ENCODE data around the gene HNRNPH1.

HNRNPH1 gene

DNA sequence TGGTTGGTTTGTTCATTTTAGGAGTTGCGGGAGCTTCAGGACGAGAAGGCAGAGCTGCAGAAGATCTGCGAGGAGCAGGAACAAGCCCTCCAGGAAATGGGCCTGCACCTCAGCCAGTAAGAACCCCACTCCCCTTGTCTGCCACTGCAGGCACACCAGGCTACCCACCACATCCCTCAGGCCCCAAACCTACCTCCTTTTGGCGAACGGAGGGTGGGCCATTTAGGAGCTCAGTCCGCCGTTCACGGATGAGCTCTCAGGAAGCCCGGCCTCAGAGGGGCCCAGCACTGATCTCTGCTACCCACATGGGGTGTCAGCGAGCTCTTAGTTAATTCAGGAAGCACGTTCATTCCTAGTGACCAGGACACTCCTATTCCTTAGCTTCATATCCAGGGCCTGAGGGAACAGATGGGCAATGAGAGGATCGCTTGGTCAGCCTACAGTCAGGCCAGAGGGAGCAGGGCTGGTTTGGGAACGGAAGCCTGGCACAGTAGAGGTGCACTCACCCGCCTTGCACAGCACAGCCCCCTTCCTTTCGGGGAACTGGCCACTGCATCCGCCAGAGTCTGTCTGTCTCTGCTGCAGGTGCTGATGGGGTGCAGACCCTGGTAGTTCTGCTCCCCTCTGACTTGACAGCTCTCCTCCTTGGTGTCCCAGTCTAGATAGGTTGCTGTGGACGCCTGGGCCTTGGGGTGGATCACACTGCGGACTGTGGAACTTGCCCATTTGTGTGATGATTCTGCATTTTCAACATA, 21.4 kb downstream of the HNRNPH1 start:
- no peaks in the 10 kb centered on the region for H3K27me3 ChIP-seq
- H3K4me3 ChIP-seq: no peak overlapping the region
- peaks cover 23% of the 10 kb centered on the region for H4K20me1 ChIP-seq
- no peak overlapping the region for H3K27ac ChIP-seq
- no peak overlapping the region for H3K9ac ChIP-seq
- H3K9me3 ChIP-seq: no peaks in the 10 kb centered on the region
- TF ChIP-seq Cebpa-rat (IDR thresholded peaks at IDR 0.05): no peak
- H3K4me1 ChIP-seq: peaks cover 22% of the 10 kb centered on the region
- H3K36me3 ChIP-seq: peaks cover 94% of the 10 kb centered on the region
- no peak overlapping the region for H3K4me2 ChIP-seq

DNA sequence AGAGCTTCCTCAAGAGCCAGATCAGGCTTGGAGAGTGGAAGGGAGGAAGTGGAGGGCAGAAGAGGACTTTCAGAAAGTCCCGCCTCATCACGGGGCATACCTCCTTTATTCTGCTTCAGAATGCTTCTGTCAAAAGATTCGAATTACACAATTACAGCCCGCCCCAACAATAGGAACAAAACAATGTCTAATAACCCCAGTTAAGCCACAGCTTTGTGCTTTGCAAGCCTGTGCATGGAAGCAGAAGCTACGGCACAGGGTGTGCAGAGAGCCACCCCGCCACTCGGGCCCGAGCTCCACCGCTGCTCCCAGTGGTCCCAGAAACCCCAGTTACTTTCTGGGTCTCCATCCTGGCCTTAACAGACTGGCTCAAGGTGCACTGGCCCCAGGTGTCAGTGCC, 23.5 kb downstream of the HNRNPH1 start:
- Histone ChIP-seq H3K4me1 (peaks cover 8% of the 10 kb centered on the region), H3K4me2 (no peak overlapping the region), H3K36me3 (peaks cover 94% of the 10 kb centered on the region), H3K9ac (no peak overlapping the region; the same call in 1 of the 2 replicates), H3K9me3 (no peaks in the 10 kb centered on the region), H3K4me3 (no peak overlapping the region), H3K27ac (no peak overlapping the region), H3K27me3 (no peaks in the 10 kb centered on the region), H4K20me1 (0 out of 2 replicates have a peak, but pooled peaks cover 2% of the 10 kb centered on the region)
- TF ChIP-seq Cebpa-rat (IDR thresholded peaks at IDR 0.05): no peak

DNA sequence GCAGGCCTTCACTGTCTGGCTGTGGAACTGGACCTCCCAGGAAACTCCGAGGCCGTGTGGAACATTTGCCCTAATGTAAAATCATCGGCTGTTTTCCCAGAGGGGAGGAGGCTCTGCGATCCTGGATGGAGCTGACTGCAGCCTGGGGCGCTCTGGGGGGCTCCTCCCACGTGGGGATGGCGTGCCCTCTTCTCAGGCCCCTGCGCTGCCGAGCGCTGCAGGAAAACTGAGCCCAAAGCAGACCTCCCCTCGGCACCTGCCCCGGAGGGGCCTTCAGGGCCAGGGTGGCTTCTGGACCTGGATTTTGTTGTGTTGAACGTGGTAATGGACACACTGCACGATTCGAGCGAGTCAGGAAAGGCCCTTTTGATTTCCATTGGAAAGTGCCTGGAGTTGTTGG, 23.9 kb downstream of the HNRNPH1 start:
- Histone ChIP-seq H3K9ac (no peak overlapping the region; the same call in 1 of the 2 replicates), H4K20me1 (no peaks in the 10 kb centered on the region), H3K4me2 (no peak overlapping the region), H3K4me3 (no peak overlapping the region), H3K4me1 (peaks cover 6% of the 10 kb centered on the region), H3K27me3 (no peaks in the 10 kb centered on the region), H3K27ac (no peak overlapping the region), H3K9me3 (no peaks in the 10 kb centered on the region), H3K36me3 (peaks cover 94% of the 10 kb centered on the region)
- no peak for TF ChIP-seq Cebpa-rat (IDR thresholded peaks at IDR 0.05)

DNA sequence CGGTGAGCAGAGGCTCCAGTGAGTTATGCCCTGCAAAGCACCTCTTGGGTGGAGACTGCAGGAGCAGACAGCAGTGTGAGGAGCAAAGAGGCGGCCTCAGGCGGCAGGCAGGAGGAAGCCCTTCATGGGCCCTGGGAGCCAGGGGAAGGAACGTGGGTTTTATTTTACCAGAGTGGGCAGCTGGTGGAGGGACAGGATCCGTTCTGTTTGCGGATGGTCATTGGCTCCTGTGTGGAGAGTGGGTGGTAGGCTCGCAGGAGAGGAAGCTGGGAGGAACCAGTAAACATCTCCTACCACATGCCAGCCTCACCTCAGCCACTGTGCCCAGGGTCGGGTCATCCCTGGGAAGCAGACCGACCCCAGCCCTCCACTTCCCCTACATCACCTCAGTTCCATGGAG, 24.4 kb downstream of the HNRNPH1 start:
- Histone ChIP-seq H3K9me3 (no peaks in the 10 kb centered on the region), H3K4me1 (peaks cover 6% of the 10 kb centered on the region), H3K27ac (no peak overlapping the region), H4K20me1 (no peaks in the 10 kb centered on the region), H3K4me3 (no peak overlapping the region), H3K9ac (no peak overlapping the region), H3K36me3 (peaks cover 94% of the 10 kb centered on the region), H3K27me3 (no peaks in the 10 kb centered on the region), H3K4me2 (no peak overlapping the region)
- no peak for TF ChIP-seq Cebpa-rat (IDR thresholded peaks at IDR 0.05)

DNA sequence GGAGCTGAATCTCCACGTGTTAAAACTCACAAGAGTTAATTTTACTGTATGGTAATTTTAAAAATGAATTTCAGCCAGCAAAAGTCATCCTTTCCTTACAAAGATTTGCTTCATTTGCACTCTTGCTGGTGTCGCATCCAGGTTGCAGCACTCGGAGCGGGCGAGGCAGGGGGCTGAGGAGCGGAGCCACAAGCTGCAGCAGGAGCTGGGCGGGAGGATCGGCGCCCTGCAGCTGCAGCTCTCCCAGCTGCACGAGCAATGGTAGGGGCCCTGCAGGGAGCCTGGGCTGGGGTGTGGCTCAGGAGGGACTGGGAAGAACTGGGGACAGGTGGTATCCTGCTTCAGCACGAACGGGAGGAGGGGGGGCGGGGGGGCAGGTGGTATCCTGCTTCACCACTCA, 27.1 kb downstream of the HNRNPH1 start:
- H3K9me3 ChIP-seq: no peaks in the 10 kb centered on the region
- TF ChIP-seq Cebpa-rat (IDR thresholded peaks at IDR 0.05): no peak

DNA sequence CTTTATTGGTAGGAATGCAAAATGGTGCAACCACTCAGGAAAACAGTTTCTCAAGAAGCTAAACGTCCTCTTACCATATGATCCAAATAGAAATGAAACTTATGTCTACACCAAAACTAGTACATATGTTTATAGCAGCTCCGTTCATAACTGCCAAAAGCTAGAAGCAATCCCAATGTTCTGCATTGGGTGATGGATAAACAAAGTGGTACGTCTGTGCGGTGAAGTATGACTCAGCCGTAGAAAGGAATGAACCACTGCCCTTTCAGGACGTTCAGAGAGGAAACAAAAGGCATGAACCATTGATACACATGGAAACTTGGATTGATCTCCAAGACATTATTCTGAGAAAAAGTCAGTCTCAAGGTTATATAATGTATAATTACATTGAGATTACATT, 27.6 kb downstream of the HNRNPH1 start:
- Histone ChIP-seq H3K4me1 (peaks cover 6% of the 10 kb centered on the region), H3K9ac (no peak overlapping the region), H3K9me3 (no peaks in the 10 kb centered on the region), H3K4me3 (no peak overlapping the region), H3K4me2 (no peak overlapping the region), H3K27me3 (no peaks in the 10 kb centered on the region), H3K36me3 (peaks cover 97% of the 10 kb centered on the region), H3K27ac (no peak overlapping the region), H4K20me1 (no peaks in the 10 kb centered on the region)
- no peak for TF ChIP-seq Cebpa-rat (IDR thresholded peaks at IDR 0.05)

More for the DNA sequence above, 27.1 kb downstream of the HNRNPH1 start:
- H3K36me3 ChIP-seq: peaks cover 96% of the 10 kb centered on the region
- no peak overlapping the region for H3K4me2 ChIP-seq
- H4K20me1 ChIP-seq: no peaks in the 10 kb centered on the region
- H3K9ac ChIP-seq: no peak overlapping the region
- H3K27ac ChIP-seq: no peak overlapping the region
- peaks cover 6% of the 10 kb centered on the region for H3K4me1 ChIP-seq
- no peaks in the 10 kb centered on the region for H3K27me3 ChIP-seq
- H3K4me3 ChIP-seq: no peak overlapping the region

DNA sequence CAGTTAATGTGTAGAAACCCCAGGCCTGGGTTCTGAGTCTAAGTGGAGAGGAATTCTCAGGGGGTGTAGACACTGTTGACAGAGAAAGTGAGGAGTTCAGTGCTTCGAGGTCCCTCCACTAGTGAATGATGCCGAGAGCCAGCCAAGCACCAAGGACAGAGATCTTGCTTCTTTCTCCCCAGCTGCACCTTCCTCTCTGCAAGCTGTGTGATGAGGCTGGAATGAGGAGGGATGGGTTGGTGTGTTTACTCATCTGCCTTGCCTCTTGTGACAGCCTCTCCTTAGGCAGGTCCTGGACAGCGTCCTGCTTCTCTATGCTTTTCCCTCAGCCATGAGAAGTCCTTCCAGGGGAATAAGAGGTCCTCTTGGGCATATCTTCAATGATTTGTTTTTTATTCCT, 35.3 kb downstream of the HNRNPH1 start:
- TF ChIP-seq Cebpa-rat (IDR thresholded peaks at IDR 0.05): no peak
- H3K4me1 ChIP-seq: no peaks in the 10 kb centered on the region
- H4K20me1 ChIP-seq: 0 out of 2 replicates have a peak, but pooled peaks cover 5% of the 10 kb centered on the region
- H3K36me3 ChIP-seq: peaks cover 91% of the 10 kb centered on the region
- no peaks in the 10 kb centered on the region for H3K9me3 ChIP-seq
- no peaks in the 10 kb centered on the region for H3K27me3 ChIP-seq
- no peak overlapping the region for H3K4me2 ChIP-seq
- H3K27ac ChIP-seq: no peak overlapping the region
- no peak overlapping the region for H3K9ac ChIP-seq
- H3K4me3 ChIP-seq: no peak overlapping the region

DNA sequence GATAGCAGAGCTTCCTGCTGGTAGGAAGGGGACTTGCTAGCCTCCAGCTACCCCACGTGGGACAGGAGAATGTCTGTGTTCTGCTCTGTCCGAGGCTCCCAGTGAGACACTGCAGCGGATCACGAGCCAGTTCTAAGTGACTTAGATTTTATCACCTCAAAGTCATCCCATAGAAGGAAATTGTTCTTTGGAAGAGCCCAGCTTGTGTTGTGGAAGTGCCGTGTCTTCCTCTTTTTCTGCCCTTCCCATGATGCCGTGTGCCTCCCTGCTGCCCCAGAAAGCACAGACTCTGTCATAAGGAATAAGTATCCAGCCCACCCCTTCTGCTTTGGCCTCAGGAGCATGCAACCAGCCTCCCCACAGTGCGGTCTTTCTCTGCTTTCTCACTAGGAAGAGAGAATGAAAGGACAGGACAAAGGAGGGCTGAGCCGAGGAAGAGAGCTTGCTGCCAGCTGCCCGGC, 37.5 kb downstream of the HNRNPH1 start:
- no peak for TF ChIP-seq Cebpa-rat (IDR thresholded peaks at IDR 0.05)
- Histone ChIP-seq H3K4me1 (no peaks in the 10 kb centered on the region), H4K20me1 (0 out of 2 replicates have a peak, but pooled peaks cover 5% of the 10 kb centered on the region), H3K9me3 (no peaks in the 10 kb centered on the region), H3K27me3 (no peaks in the 10 kb centered on the region), H3K9ac (no peak overlapping the region), H3K36me3 (peaks cover 91% of the 10 kb centered on the region), H3K4me3 (no peak overlapping the region), H3K27ac (no peak overlapping the region), H3K4me2 (no peak overlapping the region)

DNA sequence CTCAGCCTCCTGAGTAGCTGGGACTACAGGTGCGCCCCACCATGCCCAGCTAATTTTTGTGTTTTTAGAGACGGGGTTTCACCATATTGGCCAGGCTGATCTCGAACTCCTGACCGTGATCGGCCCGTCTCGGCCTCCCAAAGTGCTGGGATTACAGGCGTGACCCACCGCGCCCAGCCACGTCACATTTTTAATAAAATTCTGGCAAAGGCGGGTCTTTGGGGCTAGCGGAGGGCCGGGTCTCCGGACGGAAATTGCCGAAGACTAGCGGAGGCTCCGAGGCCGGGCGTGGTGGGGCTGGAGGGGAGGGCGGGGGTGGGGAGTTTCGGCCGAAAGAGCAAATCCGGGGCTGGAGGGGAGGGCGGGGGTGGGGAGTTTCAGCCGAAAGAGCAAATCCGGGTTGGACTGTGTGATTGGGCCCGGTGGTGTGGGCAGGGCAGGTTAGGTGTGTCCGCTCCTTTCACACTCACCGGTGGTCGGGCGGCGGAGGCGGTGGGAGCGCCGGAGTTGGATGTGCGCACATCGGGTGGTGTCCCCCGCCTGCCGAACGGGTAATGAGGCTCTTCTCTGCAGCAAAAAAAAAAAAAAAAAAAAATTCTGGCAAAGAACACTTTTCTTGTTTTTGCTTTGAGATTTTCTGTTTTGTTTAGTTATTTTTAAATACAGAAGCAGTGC, 46.0 kb downstream of the HNRNPH1 start:
- no peaks in the 10 kb centered on the region for H3K9me3 ChIP-seq
- H3K36me3 ChIP-seq: peaks cover 85% of the 10 kb centered on the region
- H3K27me3 ChIP-seq: no peaks in the 10 kb centered on the region
- no peak overlapping the region for H3K27ac ChIP-seq
- TF ChIP-seq Cebpa-rat (IDR thresholded peaks at IDR 0.05): no peak
- H3K9ac ChIP-seq: no peak overlapping the region
- no peak overlapping the region for H3K4me2 ChIP-seq
- no peak overlapping the region for H3K4me3 ChIP-seq
- no peaks in the 10 kb centered on the region for H3K4me1 ChIP-seq
- 0 out of 2 replicates have a peak, but pooled peaks cover 2% of the 10 kb centered on the region for H4K20me1 ChIP-seq

DNA sequence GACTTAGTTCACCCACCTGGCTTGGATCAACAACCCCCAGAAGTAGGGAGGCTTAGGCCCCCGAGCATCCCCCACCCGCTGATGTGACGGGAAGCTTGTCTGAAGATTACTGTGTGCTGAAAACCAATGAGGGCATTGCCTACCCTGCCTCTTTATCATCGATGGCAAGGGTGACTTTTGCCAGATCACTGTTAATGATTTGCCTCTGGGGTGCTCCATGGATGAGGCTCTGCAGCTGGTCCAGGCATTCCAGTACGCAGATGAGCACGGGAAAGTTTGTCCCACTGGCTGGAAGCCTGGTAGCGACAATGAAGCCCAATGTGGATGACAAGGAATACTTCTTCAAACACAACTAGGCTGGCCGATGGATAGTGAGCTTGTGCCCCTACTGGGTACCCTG, 51.1 kb downstream of the HNRNPH1 start:
- TF ChIP-seq Cebpa-rat (IDR thresholded peaks at IDR 0.05): no peak
- H3K4me1 ChIP-seq: no peaks in the 10 kb centered on the region
- H4K20me1 ChIP-seq: 0 out of 2 replicates have a peak, but pooled peaks cover 4% of the 10 kb centered on the region
- H3K4me2 ChIP-seq: no peak overlapping the region
- no peaks in the 10 kb centered on the region for H3K9me3 ChIP-seq
- no peak overlapping the region for H3K9ac ChIP-seq
- no peak overlapping the region for H3K27ac ChIP-seq
- H3K4me3 ChIP-seq: no peak overlapping the region
- H3K36me3 ChIP-seq: peaks cover 90% of the 10 kb centered on the region
- no peaks in the 10 kb centered on the region for H3K27me3 ChIP-seq
